Renal pelvis (tissue), 3 donors: Measurements from ENCODE around the gene HAND1. TPM values are rescaled to one million over a fixed set of nuclear protein-coding genes. Genes with fewer than 3 reads are reported as not detected.

Source experiments
- polyA plus RNA-seq, 3 donors: library from polyadenylated mRNA; unstranded; fragments of 120-200 nt; gene quantifications; one replicate each; pipeline ENCODE4 v1.2.1, GENCODE V29; 2013; ENCODE audit not compliant: insufficient read length in 3 of 3

HAND1 gene
- polyA plus RNA-seq, 3 donors: not detected

Other genes starting within 250 kb of the HAND1 start
- 10 to 100 TPM; 45.2 to 54.2 (median 48.0) TPM for gene SAP30L, start 32.2 kb downstream of the HAND1 start, polyA plus RNA-seq